Inferior parietal cortex (tissue), 1 donor: ENCODE measurements around the gene TMUB1.

ENCODE experiments used
- DNase-seq: peaks from one replicate; pipeline ENCODE4 v3.0.0-alpha.2; 2016; ENCODE audit errors: extremely low spot score

The TMUB1 gene

DNA sequence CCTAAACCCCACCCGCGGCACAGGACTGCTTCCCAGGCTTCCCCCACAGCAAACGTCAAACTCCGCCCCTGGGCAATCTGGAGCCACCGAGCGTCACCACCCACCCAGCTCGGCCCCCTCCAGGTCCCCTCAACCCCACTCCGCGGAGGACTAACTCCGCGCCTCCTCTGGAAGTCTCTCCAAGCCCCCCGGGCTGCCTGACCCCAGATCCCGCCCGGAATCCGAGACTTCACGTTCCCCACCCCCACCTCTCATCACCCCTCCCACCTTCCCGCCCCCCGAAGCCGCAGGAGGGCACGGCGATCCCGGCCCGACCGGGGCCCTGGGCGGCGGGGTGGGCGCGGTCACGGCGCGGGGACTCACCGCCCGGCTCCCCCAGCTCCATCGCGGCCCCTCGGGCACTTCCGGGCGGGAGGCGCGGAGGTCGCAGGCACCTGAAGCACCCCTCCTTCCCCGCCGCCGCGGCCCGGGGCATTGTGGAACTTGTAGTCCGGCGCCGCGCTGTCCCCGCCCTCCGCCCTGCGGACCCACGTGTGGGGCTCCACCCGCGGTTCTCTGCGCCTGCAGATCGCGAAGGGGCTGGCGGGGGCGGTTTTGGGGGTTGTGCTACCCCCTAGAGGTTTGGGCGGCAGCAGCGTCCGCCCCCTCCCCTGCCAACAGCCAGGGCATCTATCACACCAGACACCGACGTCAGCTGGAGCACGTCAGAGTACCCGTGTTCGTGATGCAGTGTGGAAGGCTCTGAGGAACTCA is at the start of gene TMUB1:
TMUB1 (minus strand) TSS at position 423 of the 753 bp plus-strand sequence. CDS start 930 bp downstream, outside the sequence.
- DNase-seq = no peak

- DNase-seq = no peak
These were observed 49.3 kb upstream of the TMUB1 start for GRCh38 chr7:151132461-151133205.

DNA sequence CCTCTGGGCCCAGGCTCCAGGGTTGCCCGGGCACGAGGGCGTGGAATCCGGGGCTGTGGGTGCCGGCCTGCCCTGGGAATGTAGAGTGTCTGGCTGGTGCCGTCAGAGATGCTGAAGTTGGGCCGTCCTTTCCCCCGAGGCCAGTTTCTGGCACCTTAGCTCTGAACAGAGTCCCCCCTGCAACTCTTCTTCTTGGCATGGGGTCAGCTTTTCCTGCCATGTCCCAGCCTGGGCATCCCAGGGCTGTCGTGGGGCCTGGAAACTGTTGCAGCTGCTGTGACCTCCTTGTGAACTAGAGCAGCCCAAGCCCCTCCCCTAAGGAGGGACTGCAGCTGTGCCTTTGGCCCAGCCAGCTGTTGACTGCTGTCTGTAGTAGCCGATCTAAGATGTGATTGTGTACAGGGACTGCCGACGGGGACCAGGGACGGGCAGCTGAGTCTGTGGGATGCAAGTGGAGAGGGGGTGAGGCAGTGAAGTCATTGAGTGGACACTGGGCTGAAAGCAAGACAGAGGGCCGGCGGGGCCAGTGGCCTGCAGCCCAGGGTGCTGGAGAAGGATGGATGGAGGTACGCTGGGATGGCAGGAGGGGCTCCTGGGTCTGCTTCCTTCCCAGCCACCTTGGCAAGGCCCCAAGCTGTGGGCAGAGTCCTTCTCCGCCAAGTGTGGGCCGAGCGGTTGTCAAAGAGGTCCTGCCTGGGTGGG is 48.5 kb upstream of the TMUB1 start:
- DNase-seq = no peak

- no peak for DNase-seq
These were observed 47.9 kb upstream of the TMUB1 start for GRCh38 chr7:151131224-151131591.

DNA sequence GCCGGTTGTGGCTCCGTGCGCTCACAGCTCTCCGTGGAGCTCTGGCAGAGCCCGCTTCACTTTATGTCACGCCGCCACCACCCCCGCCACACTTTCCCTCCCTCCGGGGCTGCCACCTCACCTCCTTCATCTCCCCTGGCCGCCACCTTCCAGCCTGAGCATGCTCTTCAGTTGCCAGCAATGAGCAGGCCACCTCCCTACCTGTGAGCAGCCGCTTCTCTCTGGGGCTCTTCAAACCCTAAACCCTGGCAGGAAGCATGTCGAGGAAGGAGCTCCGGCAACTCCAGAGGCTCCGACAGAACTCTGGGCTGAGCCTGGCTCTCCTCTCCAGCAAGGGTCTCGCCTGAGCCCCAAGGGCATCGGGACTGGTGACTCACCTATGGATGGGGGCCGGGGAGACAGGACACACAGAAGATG is 47.5 kb upstream of the TMUB1 start:
- DNase-seq = no peak

- DNase-seq = no peak
These were observed 46.8 kb upstream of the TMUB1 start for GRCh38 chr7:151129960-151130591.

DNA sequence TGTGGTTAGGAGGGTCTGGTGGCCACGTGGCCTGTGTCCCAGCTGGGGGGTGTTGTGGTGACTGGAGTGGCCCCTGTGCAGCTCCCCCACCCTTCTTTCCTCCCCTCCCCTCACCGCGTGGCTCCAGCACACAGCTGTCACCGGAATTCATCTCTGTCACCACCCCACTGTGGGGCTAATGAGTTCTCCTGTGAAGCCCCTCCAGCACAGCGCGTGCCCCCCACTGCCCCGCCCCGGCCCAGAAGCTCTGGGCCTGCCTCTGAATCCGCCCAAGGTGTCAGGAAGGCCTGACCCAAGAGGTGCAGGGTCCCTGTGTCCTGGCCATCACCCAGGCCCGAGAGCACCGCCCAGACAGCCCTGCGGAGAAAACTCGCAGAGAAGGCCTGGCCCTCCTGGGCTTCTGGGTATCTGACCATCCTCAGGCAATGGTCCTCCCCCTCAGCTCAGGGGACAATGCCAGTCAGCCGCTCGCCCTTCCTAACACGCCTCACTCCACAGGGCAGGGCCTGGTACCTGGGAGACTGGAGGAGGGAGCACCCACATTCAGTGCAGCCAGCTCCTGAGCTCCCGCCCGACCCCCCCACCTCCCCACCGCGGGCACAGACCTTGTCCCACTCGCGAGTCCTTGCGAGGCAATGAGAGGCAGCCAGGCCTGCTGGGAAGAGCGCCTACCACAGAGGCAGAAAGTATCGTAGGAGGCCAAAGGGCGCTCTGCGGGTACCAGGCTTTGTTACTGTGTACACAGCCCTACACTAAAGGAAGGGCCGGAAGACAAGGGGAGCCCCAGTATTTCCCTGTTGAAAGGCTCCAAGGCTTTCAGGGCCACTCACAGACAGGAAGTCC is 46.0 kb upstream of the TMUB1 start:
- no peak for DNase-seq

- no peak for DNase-seq
These were observed 45.4 kb upstream of the TMUB1 start for GRCh38 chr7:151128716-151129115.

DNA sequence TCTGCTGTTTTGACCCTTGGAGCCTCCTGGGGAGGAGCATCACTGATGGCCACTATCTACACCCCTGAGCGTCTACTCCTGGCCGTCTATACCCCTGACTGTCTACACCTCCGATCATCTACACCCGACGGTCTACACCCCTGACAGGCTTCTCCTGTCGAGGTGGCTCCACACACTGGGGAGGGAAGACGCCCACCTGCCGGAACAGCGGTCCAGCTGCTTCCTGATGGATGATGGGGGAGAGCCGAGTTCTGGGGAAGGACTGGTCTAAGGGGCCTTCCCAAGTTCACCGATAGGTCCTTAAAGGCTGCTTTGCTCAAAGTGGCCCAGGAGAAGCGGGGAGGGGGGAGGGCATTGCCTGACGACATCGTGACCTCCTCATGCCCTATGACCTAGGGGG is 44.9 kb upstream of the TMUB1 start:
- no peak for DNase-seq

- DNase-seq = no peak
These were observed 43.3 kb upstream of the TMUB1 start for GRCh38 chr7:151126491-151127137.

DNA sequence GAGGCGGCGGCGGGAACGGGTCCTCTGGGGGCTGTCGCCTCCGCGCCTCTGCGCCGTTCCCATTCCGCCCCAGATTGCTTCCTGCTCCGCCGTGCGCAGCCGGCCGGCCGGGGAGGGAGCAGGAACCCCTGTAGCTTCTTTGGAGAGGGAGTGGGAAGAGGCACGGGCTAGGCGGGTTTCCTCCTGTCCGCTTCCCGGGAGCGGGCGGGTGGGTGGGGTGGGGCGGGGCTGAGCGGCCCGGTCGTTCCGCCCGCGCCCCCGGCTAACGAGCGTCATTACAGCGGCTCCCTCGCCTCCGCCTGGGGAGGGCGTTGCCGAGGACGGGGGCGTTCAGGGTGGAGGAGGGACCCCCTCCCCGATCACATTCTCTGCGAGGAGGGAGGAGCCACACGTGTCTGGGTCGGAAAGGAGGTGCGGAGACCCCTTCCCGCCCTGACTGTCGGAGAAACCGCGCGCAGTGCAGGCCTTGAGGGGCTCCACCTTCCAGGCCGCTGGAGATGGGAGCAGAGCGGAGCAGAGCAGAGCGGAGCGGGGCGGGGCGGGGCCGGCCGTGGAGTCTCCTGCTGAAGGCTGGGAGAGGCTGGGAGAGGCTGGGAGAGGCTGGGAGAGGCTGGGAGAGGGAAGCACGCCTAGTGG is 42.7 kb upstream of the TMUB1 start:
- DNase-seq = no peak

- no peak for DNase-seq
These were observed 42.2 kb upstream of the TMUB1 start for GRCh38 chr7:151125470-151125845.

DNA sequence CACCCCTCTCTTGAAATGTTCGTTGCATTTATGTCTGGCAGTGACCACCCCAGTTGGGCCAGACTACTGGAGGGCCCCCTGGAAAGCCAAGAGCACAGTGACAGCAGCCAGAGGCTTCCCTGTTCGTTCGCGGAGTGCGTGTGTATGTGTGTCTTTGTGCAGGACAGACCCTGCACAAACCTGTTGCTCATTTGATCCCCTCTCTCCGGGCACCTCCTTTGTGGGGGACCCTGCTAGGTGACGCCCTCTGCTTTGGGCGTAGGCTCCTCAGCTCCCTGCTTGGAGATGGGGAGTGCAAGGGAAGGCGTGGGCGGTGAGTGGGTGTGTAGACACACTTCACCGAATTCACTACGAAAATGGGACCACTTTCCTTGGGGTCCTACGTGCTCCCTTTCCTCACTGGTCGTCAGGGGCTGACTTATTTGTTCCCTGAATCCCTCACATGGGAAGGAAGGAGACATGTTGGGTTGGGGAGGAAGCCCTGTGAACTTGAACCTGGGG is 41.7 kb upstream of the TMUB1 start:
- DNase-seq = no peak

- DNase-seq = no peak
These were observed 41.2 kb upstream of the TMUB1 start for GRCh38 chr7:151124481-151124880.

DNA sequence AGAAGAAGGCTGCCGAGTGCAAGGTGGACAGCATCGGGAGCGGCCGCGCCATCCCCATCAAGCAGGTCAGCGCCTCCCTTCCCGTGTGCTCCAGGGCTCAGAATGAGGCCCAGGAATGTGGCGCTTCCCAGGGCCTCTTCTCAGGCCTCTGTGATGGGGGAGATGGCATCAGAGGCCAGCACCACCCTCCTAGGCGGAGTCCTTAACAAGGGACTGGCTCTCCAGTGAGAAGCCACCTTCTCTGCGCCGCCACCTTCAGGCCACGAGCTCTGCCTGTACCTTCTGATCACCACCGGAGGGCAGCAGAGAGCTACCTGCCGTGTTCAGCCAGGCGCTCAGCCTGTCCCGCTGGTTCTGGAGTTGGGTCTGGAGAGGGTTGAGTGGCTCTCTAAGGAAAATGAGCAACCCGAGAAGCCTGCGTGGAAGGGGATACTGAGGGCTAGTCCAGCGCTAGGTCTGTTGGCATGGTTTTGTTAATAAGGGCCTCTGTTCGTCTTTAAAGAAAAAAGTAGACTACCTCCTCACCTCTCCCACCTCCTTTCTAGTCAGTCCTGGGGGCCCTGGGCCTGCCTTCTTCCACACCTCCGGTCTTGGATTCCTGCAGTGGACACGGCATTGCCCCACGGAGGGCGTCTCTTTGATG is 40.6 kb upstream of the TMUB1 start:
- DNase-seq = peak; percentile 91

DNA sequence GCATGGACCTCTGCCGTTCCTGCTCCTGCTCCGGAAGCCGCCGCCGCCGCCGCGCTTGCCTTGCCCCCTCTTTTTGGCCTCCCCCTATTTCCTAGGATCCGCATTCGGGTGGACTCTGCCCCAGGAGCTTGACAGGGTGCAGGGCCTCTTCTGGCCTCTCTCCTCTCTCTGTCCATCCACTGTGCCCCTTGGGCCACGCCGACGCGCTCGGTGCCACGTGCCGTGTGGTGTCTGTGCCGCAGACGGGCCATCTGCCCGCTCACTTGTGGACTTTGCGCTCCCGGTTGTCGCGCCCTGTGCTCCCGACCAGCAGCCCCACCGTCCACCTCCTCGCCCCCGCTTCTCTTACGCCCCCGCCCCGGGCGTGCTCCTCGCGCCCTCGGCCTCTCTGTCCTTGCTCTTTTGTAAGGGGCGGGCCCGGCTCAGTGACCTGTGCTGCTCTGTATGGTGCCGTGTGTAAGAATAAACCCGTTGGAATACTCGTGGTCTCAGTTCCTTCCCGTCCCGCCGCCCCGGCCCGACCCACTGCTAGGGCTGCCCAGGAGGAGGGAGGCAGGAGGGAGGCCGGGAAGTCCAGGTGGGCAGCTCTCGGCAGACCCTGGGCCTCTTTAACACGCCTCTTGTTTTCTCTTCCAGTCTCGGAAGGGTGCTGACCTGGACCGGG is 40.0 kb upstream of the TMUB1 start:
- DNase-seq = no peak

GRCh38 chr7:151122796-151123157 is 39.5 kb upstream of the TMUB1 start:
- DNase-seq = no peak

DNA sequence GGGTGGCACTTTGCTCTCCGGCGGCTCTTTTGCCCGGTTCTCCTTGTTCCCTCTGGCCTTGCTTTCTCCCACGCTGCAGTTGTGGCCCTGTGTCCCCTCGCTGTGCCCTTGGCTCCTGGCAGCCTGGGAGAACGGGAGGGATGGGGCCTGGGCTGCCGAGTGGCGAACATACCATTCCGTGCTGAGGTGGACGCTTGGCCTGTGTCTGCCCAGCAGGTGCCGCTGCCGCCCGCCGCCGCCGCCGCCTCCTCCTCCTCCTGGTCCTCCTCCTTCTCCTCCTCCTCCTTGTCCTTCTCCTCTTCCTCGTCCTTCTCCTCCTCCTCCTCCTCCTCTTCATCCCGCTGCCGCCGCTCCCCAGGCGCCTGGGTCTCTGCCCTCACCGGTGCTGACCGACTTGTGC is 39.0 kb upstream of the TMUB1 start:
- no peak for DNase-seq
